Stimulated activated CD8-positive, alpha-beta memory T cell treated with anti-CD3 and anti-CD28 coated beads, Interleukin-15, amount 100 ng/mL, for 1 hour (primary cell): ENCODE data around the gene RABAC1.
"Not testable (repeated sequence)": the region's sequence is repeated elsewhere in the genome, so short reads cannot be mapped to it uniquely, and the experiment has no call there.

ENCODE experiments used
- DNase-seq: peaks from one replicate; pipeline ENCODE4 v3.0.0-alpha.2; 2020; ENCODE audit warnings: low read depth

RABAC1 gene

DNA sequence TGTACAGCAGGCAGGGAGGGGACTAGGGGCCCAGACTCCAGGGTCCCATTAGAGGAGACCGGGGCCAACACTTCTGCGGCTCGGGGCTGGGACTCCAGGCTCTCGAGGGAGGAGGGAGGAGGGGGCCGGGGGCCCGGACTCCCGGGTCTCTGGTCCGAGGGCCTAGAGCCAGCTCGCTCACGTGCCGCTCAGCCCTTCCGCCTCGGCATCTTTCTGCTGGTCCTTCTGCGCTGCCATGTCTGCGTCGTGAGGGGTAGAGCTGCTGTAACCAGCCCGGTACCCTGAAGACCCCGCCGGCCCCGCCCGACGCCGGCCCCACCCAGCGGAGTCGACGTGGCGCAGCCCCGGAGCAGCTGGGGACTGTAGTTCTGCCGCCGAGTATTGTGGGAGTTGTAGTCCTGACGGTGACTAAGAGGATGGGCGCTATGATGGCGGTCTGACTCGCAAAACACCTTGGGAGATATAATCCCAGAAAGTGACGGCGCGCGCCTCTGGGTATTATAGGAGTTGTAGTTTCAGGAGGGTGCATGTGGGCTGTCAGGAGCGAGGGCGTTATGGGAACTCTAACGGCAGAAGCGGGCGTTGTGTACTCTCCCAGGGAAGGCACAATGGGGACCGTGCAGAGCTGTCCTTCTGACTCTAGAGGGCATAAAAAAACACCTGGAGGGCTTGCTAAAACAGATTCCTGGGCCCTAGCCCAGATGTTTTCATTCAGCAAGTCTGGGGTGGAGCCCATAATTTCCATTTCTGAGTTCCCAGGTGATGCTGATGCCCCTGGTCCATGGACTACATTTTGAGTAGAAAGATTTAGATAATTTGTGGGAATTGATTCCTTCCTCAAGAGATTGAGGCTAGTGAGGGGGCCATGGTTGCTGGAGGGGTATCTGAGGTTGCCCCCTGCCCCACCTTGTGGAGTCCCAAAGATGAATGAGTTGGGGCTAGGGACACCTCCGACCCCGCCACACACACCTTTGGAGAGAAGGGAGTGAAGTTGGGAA, at the start of gene RABAC1:
RABAC1 (minus strand) TSS at position 266 of the 998 bp plus-strand sequence; CDS start at position 237, 29 bp downstream.
- peak; percentile 79 for DNase-seq

DNA sequence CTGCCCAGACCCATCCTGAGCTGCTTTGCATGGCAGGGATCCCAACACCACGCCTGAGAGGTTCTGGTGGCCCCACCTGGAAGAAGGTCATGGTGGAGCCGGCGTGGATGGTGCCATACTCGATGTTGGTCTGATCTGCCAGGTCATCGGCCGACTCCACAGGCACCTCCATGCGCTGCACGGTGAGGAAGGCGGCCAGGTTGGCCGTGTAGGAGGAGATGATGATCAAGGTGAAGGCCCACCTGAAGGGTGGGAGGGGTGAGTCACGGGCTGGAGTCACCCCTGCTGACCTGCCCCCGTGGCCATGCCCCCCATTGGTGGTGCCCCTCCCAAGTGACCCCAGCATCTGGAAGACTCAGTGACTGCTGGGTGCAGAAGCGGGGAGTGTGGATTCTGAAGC, 47.4 kb upstream of the RABAC1 start:
- no peak for DNase-seq

- DNase-seq = no peak
These were observed 46.4 kb upstream of the RABAC1 start for GRCh38 chr19:42005504-42005903.

GRCh38 chr19:42003506-42004294, 44.6 kb upstream of the RABAC1 start:
- no peak for DNase-seq

DNA sequence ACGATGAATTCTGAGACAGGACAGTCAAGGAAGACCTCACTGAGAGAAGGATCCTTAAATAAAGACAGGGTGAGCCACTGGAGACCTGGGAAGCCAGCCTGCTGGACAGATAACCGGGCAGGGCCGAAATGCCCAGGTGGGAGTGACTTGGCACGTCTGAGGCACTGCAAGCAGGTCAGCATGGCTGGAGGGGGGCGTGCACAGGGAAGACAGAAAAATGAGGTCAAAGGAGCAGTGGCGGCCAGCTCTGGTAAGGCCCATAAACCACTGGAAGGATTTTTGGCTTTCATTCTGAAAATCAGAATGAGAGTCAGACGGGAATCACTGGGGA, 40.7 kb upstream of the RABAC1 start:
- DNase-seq = no peak

- DNase-seq = no peak
These were observed 40.2 kb upstream of the RABAC1 start for GRCh38 chr19:41999071-41999877.

DNA sequence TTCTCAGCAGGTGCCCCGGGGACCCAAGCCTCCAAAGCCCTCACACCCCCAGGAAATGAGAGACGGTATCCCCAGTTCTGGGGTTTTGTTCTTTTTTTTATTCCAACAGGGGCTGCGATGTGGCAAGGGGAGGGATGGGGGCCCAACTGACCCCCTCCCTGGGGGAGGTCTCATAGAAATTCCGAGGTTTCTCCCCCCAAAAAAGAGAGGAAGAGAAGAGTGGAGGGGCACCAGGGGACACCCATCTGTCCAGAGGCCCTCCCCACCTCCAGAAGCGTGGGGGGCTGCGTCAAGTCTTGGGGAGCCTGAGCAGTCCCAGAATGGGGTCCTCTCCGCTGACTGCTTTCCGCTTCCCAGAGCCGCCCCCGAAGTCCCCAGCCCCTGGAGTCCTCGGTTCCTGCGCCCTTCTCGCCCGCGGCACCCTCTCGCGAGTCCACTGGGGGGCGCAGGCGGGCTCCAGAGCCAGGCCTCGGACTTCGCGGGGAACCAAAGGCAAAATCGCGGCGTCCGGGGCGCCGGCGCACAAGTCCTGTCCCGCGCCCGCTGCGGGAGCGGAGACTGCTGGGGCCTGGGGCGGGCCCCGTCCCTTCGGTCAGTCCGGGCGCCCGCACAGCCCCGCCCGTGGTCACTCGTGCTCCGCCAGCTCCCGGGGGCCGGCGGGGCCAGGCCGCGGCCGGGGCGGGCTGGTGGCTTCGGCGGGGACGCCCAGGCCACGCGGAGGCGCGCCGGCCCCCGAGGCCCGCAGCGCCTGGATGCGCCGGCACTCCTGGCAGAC, 39.3 kb upstream of the RABAC1 start:
- no peak for DNase-seq

DNA sequence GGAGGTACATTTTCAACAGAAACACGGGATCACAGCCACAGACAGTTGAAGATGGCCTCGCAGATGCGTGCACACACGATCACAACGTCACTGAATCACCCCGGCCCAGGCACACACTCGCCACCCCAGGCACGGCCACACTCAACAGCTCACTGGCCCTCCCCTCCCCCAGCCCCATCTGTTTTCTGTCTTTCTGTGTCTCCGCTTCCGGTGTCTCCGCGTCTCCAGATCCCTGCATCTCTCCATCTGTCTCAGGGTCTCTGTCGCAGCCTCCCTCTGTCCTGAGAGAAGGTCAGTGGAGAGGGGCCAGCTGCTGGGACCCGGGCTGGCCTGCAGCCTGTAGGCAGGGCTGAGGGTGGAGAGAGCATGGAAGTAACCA, 38.7 kb upstream of the RABAC1 start:
- DNase-seq = no peak

- DNase-seq = no peak
These were observed 38.2 kb upstream of the RABAC1 start for GRCh38 chr19:41997121-41997850.

GRCh38 chr19:41995959-41996797, 37.1 kb upstream of the RABAC1 start:
- DNase-seq = no peak

- DNase-seq = no peak
These were observed 36.2 kb upstream of the RABAC1 start for GRCh38 chr19:41994994-41995958.

GRCh38 chr19:41994521-41994971, 35.4 kb upstream of the RABAC1 start:
- no peak for DNase-seq

DNA sequence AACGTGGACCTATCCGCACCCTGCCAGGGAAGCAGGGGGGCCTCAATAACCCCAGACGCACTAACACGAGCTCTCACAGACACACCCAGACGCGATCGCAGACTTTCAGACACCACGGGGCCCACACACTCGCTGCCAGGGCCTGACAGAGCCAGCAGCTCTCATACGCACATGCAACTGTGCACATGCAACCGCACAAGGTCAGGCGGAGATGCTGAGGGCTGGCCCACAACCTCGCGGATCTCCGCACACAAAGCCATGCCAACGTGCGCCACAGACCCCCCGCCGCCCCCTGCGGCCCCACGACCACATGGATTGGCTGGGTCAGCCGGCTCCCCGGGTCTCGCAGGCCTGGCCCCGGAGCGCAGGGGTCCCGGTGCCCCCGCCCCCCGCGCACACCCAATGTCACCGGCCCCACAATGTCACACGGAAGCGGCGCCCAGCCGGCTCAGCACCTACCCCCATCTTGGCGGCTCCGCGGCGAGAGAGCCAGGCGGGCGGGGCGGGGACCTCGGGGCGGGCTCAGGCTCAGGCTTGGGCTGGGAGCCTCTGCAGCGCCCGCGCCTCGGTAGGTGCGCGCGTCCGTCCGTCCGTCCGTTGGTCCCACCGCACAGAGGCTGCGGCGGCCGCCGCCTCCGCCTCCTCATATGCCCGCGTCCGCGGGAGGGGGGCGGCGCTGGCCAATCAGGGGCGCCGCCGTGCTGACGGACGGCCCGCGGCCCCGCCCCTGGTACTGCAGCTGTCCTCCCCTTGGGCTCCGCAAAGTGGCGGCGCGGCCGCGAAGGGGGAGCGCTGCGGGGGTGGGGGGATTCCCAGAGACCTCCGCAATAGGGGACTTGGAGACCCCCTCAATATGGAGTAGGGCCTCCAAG, 34.7 kb upstream of the RABAC1 start, which contains the start of gene ATP1A3:
ATP1A3 (minus strand) TSS at position 619 of the 872 bp plus-strand sequence; CDS start at position 465, 154 bp downstream.
- peak; percentile 24 for DNase-seq

DNA sequence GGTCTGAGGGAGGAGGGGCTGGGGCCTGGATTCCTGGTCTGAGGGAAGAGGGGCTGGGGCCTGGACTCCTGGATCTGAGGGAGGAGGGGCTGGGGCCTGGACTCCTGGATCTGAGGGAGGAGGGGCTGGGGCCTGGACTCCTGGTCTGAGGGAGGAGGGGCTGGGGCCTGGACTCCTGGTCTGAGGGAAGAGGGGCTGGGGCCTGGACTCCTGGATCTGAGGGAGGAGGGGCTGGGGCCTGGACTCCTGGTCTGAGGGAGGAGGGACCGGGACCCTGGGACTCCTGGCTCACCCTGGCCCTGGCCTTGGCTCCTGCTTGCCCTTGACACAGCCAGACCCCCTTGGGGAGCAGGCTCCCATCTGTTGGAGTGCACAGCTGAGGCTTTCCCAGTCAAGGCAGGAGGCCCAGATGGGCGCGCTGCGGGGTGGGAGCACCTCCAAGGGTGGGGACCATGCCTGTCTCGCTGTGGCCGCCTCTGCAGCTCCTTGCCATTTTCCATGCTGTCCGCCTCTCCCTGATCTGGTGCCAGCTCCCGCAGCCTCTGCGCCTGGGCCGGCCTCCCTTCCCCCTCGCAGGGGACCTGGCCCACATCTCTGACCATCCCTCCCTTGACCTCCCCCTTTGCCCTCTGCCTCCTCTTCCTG, 32.9 kb upstream of the RABAC1 start:
- not testable (repeated sequence) for DNase-seq

DNA sequence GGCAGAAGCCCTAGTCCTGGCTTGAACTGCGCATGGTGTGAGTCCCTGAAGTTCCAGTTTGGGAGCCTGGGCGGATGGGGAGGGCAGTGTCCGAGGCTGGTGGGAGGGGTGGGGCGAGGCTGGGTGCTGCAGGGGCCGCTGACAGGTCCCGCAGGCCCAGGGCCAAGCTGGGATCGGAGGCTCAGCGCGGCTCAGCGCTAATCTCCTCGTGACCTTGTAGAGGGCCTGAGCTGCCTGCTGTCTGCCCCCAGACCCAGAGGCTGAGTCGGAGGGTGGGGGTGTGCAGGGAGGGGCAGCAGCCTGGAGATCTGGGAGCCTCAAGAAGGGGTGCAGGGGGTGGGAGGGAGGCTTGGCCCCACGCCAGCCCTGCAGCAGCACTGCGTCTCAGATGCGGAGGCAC, 31.9 kb upstream of the RABAC1 start:
- DNase-seq = no peak

GRCh38 chr19:41990615-41991014, 31.5 kb upstream of the RABAC1 start:
- no peak for DNase-seq

GRCh38 chr19:41990028-41990427, 30.9 kb upstream of the RABAC1 start:
- DNase-seq = no peak
